Measurements from ENCODE around the gene TMEM106C. TPM values are rescaled to one million over a fixed set of nuclear protein-coding genes. Genes with fewer than 3 reads are reported as not detected.

Gene TMEM106C
- total RNA-seq, 1 donor from 2014 or later, result 45.4 TPM

GRCh38 chr12:47980197-47980596 lies 16.8 kb downstream of the TMEM106C start:
- no peak for ATAC-seq

GRCh38 chr12:47980779-47981495 lies 17.5 kb downstream of the TMEM106C start:
- ATAC-seq, result no peak

- no peak for ATAC-seq
Observed at GRCh38 chr12:47981496-47982260, 18.3 kb downstream of the TMEM106C start.

GRCh38 chr12:47982311-47982710 lies 18.9 kb downstream of the TMEM106C start:
- no peak for ATAC-seq

GRCh38 chr12:47982770-47983169 lies 19.4 kb downstream of the TMEM106C start:
- no peak for ATAC-seq

- ATAC-seq, result no peak
Observed at GRCh38 chr12:47983541-47984115, 20.2 kb downstream of the TMEM106C start.

GRCh38 chr12:47984331-47984801 lies 21.0 kb downstream of the TMEM106C start:
- no peak for ATAC-seq

- ATAC-seq, result no peak
Observed at GRCh38 chr12:47985596-47986290, 22.3 kb downstream of the TMEM106C start.

GRCh38 chr12:47986291-47986660 lies 22.9 kb downstream of the TMEM106C start:
- ATAC-seq, result no peak

GRCh38 chr12:47986832-47987231 lies 23.4 kb downstream of the TMEM106C start:
- no peak for ATAC-seq

GRCh38 chr12:47987411-47988072 lies 24.1 kb downstream of the TMEM106C start:
- no peak for ATAC-seq

GRCh38 chr12:47988073-47989022 lies 25.0 kb downstream of the TMEM106C start:
- ATAC-seq, result no peak

- ATAC-seq, result no peak
Observed at GRCh38 chr12:47989023-47989417, 25.6 kb downstream of the TMEM106C start.

- ATAC-seq, result no peak
Observed at GRCh38 chr12:47989666-47990065, 26.3 kb downstream of the TMEM106C start.

GRCh38 chr12:47990351-47991105 lies 27.1 kb downstream of the TMEM106C start:
- ATAC-seq, result peak; percentile 15

GRCh38 chr12:47991106-47992061 lies 28.0 kb downstream of the TMEM106C start:
- ATAC-seq, result no peak

GRCh38 chr12:47992776-47993175 lies 29.4 kb downstream of the TMEM106C start:
- ATAC-seq, result no peak

- no peak for ATAC-seq
Observed at GRCh38 chr12:47993491-47993890, 30.1 kb downstream of the TMEM106C start.

- no peak for ATAC-seq
Observed at GRCh38 chr12:47995981-47996401, 32.6 kb downstream of the TMEM106C start.

Measured in esophagus mucosa (tissue), 1 donor.